GM21390 (cell line): Measurements from ENCODE around the gene S1PR2.
"Not testable (repeated sequence)": the region's sequence is repeated elsewhere in the genome, so short reads cannot be mapped to it uniquely, and the experiment has no call there.

Source experiments
- ATAC-seq: cut with Tn5 transposase; IDR thresholded peaks from one replicate; pipeline ENCODE4 v1.9.1; 2021; ENCODE audit not compliant: unreplicated experiment

Gene S1PR2

DNA sequence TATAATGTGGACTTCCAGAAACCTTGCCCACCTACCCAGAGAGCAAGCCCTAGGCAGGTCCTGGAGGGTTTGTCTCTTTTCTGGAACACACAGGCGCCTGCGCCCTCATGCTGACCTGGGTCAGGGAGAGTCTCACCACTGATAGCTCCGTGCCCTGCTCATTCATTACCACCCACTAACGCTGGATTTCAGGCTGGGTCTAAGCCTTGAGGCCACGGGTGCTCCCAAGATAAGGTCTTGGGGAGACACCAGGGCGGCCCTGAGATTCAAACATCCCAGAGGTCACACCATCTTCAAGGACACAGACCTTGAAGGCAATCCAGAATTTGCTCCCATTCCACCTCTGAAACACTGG, 5.1 kb downstream of the S1PR2 start:
- no peak for ATAC-seq

DNA sequence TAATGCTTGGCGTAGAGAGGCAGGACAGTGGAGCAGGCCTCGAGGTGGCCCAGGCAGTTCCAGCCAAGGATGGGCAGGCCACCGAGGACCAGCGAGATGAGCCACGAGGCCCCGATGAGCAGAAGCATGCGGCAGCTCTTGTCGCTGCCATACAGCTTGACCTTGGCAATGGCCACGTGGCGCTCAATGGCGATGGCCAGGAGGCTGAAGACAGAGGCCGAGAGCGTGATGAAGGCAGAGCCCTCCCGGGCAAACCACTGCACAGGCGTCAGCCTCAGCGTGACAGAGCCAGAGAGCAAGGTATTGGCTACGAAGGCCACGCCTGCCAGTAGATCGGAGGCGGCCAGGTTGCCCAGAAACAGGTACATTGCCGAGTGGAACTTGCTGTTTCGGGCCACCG, 6.8 kb downstream of the S1PR2 start:
- no peak for ATAC-seq

DNA sequence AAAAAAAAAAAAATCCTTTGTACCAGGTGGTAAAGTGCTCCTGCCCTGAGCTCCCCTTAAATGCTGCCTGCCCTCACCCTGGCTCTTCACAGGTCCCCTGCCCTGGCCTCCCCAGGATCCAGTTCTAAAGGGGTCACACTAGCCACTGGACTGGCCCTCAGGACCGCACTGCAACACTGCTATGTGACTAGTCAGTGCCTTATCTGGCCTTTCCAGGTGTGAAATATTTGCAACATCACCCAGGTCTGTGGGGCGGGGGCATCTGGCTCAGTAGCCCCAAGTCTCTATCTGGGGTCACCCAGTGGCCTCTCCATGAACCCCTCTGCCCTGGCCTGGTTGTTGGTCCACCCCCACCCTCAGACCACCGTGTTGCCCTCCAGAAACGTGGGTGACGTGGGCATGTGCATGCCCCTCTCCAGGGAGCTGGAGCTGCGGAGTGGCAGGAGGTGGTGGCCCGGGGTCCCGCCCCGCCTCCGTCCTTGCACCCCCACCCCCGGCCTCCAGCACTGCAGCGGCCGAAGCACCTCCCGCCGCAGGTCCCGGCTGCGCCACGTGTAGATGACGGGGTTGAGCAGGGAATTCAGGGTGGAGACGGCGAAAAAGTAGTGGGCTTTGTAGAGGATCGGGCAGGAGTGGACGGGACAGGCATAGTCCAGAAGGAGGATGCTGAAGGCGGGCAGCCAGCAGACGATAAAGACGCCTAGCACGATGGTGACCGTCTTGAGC, 7.5 kb downstream of the S1PR2 start:
- ATAC-seq: no peak

DNA sequence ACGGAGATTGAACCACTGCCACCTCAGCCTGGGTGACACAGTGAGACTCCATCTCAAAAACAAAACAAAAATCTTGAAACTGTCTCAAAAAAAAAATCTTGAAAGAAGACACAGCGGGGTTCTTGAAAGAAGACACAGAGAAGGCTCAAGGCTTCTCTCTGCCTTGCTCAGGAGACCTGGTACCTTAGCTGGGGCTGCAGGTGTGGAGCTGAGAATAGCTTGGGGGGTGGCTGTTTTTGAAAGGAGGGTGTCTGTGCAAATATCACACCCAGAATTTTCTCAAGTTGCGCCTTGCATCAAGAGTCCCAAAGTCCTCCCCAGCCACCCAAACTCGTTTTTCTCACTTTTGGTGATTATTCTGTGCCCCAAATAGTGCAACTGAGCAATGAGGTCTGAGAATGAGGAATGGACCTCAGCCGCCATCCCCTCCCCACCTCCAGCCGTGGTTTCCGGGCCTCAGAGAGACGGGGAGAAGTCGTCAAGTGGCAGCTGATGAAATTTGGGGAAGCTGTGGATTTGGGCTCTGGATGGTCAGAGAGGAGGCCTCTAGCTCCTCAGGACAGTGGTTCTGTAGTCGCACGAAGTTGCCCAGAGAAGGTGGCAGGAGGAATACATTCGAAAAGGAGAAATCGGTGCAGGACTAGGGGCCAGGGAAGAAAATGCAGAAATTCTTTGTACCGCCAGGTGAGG, 8.8 kb downstream of the S1PR2 start:
- ATAC-seq: no peak

DNA sequence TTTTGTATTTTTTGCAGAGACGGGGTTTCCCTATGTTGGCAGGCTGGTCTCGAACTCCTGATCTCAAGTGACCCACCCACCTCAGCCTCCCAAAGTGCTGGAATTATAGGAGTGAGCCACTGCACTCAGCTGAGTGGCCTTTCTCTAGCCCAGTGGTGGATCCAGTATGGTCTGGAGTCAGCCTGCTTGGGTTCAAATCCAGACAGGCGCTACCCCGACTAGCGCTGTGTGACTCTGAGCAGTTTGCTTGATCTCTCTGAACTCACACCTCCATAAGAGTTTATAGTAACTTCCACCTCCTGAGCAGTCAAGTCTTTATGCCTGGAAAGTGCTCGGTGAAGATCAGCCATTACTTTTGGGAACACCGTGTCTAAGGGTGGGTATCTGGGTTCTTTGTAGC, 10.4 kb downstream of the S1PR2 start:
- ATAC-seq: no peak

DNA sequence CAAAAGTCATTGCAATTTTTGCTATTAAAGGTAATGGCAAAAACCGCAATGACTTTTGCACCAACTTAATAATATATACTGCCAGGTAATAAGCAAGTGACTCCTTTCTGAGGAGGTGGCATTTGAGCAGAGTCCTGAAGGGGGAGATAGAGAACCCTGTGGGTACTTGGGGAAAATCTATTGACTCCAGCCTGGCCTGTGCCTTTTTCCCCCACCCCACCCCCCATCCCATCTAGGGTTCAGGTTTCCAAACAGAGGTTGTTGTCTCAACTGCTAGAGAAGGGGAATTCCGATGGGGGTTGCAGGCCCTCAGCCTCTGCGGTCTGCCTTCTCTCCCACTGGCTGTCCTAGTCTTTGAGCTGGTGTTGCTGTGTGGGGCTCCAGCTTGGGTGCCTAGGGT, 11.5 kb downstream of the S1PR2 start:
- no peak for ATAC-seq

DNA sequence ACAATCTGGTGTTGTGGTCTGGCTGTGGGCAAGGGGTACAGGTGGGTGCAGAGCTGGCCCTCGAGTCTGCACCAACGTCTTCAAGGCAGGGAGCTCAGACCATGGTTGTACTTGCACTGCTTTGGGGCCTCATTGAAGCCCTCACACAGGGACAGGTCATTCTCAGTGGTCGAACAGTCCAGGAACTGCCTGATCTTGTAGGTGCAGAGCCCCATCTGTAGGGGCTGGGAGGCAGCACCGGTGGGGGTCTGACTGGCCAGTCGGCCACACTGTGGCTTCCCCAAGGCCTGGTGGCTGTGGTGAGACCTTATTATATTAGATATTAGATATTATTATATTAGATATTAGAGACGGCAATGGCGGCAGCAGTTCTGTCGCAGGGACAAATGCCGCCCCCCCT, 14.0 kb downstream of the S1PR2 start:
- no peak for ATAC-seq

DNA sequence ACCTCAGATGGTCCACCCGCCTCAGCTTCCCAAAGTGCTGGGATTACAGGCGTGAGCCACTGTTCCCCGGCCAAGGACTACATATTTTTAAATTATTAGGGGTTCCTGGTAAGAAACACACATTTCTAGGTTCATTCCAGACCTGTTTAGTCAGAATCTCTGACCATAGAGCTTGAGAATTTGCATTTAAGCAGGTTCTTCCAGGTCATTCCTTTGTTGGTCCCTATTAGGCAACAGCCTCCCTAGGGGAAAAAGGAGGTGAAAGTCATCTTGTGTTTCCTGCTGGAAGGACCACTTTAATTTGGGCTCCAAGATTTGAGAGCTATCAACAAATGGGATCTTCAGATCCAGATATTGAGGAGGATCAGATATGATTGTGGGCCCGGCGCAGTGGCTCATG, 16.3 kb downstream of the S1PR2 start:
- ATAC-seq: no peak

DNA sequence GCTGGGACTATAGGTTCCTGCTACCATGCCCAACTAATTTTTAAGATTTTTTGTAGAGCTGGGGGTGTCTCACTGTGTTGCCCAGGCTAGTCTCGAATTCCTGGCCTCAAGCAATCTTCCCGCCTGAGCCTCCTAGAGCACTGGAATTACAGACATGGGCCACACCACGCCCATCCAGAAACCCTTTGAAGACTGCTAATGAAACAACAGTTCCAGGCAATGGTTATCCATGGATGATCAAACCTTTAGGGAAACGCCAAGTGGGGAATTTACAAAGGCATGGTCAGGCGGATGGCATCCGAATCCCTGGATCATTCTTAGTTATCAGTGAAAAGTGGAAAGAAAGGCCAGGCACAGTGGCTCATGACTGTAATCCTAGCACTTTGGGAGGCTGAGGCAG, 19.4 kb downstream of the S1PR2 start:
- ATAC-seq: no peak

DNA sequence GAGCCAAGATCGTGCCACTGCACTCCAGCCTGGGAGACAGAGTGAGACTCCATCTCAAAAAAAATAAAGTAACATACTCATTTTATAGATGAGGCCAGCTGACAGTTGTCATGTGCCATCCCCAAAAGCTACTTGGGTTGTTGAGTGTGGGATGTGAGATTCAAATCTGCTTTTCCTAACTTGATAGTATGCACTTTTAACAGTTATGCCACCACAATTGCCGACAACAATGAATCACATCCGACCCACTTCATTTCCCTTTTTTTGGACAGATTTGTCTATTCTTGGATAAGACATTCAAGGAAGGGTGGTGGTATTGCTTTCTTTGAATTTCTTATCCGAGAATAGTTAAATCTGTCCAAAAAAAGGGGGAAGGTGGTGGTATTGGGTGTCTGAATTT, 20.1 kb downstream of the S1PR2 start:
- ATAC-seq: no peak

DNA sequence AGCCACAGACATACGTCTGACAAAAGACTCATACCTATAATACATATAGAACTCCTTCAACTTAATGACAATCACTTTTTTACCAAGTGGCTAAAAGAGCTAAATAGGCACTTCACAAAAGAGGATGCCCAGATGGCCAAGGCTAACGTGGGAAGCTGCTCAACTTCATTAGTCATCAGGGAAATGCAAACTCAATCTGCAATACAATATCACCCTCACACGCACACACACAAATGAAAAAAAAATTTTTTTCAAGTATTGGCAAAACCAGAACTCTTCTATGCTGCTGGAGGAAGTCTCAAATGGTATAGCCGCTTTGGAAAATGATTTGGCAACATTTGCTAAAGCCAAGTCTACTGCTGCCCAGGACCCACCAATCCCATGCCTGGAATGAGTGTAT, 21.8 kb downstream of the S1PR2 start:
- ATAC-seq: no peak

DNA sequence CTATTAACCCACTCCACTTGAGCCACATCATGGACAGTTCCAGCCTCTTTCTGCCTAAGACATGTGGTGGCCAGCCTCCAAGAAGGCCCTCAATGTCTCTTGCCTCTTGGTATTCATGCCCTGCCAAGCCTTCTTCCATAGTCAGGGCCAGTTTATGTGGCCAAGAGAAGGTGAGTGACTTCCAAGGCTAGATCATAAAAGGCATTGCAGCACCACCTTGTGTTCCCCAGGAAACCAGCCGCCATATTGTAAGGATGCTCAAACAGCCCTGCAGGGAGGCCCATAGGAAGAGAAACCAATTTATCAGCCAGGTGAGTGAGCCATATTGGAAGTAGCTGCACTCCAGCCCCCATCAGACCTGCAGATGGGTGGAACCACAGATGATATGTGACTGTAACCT, 24.1 kb downstream of the S1PR2 start:
- no peak for ATAC-seq

DNA sequence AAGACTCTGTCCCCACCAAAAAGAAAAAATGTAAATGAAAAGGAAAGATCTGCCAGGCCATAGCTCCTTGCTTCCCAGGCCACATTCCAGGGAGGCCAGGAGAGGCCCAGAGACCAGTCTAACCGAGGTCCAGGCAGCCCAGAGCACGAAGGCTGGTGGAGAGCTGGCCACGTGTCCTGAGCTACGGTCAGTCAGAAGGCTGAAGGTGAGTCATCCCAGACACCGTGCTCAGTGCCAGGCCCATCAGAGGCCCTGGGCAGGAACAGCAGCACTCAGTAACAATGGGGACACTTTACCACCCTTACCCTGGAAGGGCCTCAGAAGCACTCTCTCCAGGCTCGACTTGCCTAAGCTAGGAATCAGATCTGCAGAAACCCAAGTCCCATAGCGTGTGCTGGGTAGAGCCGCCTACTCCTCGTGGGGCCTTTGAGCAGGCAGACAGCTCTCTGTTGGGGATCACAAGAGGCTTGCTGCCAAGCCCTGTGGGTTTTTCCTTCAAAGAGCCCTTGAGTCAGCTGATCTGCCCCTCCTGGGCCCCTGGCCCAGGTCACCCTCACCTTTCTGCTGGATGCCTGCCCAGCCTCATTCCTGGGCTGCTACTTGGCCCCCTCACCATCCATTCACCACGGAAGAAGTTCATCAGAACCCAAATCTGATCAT, 24.8 kb downstream of the S1PR2 start:
- no peak for ATAC-seq

DNA sequence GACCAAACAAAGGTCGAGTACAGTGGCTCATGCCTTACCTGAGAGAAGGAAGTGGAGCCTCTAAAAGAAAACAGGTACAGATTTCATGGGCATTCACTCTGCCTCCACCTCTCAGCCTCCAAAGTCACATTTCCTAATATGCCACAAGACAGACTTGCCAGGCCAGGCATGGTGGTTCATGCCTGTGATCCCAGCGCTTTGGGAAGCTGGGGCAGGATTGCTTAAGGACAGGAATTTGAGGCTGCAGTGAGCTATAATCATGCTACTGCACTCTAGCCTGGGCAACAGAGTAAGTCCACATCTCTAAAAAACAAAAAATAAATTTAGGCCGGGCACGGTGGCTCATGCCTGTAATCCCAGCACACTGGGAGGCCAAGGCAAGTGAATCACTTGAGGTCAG, 25.5 kb downstream of the S1PR2 start:
- no peak for ATAC-seq

DNA sequence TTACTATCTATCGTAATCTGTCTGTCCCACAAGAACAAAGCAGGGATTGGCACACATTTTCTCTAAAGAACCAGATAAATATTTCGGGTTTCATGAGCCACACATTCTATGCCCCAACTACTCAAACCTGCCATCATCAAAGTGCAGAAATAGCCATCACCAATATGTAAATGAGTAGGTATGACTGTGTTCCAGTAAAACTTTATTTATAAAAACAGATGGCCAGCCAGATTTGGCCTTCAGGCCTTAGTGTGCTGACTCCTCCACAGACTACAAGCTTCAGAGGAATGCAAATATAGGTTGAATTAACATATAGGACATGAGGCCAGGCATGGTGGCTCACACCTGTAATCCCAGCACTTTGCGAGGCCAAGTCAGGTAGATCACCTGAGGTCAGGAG, 27.4 kb downstream of the S1PR2 start:
- ATAC-seq: no peak

DNA sequence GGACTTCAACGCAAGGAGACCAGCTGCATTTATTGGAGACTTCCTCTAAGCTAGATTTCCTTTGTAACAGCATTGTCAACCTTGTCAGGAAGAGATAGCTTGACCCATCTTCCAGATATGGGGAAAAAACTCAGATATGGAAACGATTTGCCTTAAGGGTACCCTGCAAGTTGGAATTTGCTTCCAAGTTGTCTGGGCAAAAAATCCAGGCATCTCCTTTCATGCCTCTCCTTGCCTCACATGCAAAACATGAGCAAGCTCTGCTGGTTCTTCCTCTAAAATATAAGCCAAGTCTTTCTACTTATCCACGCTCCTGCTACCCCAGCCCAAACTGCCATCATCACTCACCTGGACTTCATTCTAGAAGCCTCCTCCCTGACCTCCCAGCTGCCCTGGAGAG, 30.0 kb downstream of the S1PR2 start:
- no peak for ATAC-seq

DNA sequence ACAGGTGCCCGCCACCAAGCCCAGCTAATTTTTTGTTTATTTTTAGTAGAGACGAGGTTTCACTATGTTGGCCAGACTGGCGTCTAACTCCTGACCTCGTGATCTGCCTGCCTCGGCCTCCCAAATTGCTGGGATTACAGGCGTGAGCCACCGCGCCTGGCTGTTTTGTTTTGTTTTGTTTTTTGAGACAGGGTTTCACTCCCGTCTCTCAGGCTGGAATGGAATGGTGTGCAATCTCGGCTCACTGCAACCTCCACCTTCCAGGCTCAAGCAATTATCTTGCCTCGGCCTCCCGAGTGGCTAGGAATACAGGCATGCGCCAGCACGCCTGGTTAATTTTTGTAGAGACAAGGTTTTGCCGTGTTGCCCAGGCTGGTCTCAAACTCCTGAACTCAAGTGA, 31.0 kb downstream of the S1PR2 start:
- ATAC-seq: not testable (repeated sequence)

DNA sequence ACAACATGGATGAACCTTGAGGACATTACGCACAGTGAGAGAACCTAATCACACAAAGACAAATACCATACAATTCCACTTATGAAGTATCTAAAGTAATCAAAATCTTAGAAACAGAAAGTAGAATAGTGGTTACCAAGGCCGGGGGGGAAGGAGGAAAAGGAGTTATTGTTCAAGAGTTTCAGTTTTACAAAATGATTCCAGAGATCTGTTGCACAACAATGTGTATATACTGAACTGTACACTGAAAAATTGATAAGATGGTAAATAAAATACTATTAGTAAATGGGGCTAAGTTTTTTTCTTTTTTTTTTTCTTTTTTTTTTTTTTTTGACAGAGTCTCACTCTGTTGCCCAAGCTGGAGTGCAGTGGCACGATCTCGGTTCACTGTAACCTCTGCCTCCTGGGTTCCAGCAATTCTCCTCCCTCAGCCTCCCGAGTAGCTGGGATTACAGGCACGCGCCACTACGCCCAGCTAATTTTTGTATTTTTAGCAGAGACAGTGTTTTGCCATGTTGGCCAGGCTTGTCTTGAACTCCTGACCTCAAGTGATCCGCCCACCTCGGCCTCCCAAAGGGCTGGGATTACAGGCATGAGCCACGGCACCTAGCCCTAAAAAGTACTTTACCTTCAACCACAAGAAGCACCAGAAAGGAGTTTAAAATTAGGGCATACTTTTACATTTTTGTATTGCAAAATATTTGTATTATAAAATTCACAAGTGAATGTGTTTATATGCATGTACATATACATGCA, 32.1 kb downstream of the S1PR2 start:
- ATAC-seq: not testable (repeated sequence)

DNA sequence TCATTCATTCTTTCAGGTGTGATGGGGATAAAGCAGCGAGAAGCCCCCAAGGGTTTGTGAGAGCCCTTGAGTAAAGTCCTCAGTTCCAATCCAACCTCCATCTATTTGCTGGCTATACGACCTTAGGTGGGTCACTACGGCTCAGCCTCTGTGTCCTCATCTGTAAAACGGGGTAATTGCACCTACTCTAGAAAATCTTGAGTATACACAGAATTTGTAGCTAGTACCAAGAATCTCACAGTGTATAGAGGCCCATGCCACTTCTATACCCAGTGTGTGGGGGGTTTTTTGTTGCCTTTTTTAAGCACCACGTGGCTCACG, 36.0 kb downstream of the S1PR2 start:
- peak; percentile 15 for ATAC-seq

DNA sequence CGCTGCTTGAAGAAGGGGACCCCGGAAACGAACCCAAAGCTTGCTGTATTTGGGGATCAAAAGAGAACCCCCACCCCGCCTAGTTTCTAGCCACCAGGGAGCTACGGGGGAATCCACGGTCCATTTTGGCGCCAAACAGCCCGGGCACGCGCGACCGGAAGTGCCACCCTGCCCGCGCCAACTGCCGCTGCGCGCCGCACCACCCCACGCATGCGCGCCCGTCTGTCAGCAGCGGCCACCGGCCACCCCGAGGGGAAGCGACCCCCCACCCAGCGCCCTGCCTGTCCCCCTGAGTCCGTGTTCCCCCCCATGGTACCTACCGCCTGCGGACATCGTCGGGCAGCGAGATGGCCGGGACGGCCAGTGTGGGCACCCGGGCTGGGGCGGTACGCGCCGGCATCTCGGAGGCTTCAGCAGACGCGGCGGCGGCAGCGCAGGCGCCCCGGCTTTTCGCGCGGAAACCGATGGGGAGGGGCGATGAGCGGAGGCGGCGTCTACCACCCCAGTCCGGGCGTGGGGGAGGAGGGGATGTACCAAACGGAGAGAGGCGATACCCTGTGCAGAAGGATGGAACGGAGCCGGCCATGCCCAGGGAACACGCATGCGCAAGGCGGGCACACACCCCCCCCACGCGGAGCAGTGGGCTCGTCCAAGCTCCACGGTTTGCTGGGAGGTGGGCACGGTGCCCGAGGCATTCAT, 36.5 kb downstream of the S1PR2 start, which contains the start of gene DNMT1:
Gene DNMT1, minus strand, starts transcription at position 454 of the 699 bp plus-strand sequence. Its CDS starts 54 bp downstream, at position 400.
- peak; percentile 67 for ATAC-seq
